Endothelial cell of umbilical vein (primary cell): ENCODE data around the gene KRT37. TPM values are rescaled to one million over a fixed set of nuclear protein-coding genes. Genes with fewer than 3 reads are reported as not detected.

Experiments used
- BruUV-seq: library from RNA; stranded (reverse); fragments of 400-500 nt; replicated peaks from 2 replicates; lab custom pipeline; 2021; lab: Mats Ljungman, UMichigan
- CTCF ChIA-PET: fragments of 300-600, 350-600 bp; sonication (Branson Sonifier 250); formaldehyde crosslinking; loops from one replicate; lab custom pipeline; 2021; ENCODE audit warnings: antibody characterized with exemption, inconsistent platforms; lab: Charles Lee
- POLR2A ChIA-PET: fragments of 300-600, 350-600 bp; sonication (Branson Sonifier 250); formaldehyde crosslinking; loops from one replicate; lab custom pipeline; 2021; ENCODE audit warnings: antibody characterized with exemption, inconsistent platforms; lab: Charles Lee
- DNase-seq: peaks from one replicate; pipeline ENCODE4 v3.0.0-alpha.2; 2011; ENCODE audit warnings: low read depth, low spot score
- FAIRE-seq: peaks from 2 replicates; lab custom pipeline; 2011; peaks lifted over from hg19 to GRCh38; lab: Jason Lieb, UNC
- H2AFZ ChIP-seq: 2 replicates; pipeline ENCODE4 v1.6.0; 2012; ENCODE audit warnings: low read depth, low read length, control low read depth, inconsistent platforms
- H3K27ac ChIP-seq: 2 replicates; pipeline ENCODE4 v1.5.1; 2011; ENCODE audit warnings: low read depth, mild to moderate bottlenecking, control low read depth, low read length, moderate library complexity; ENCODE audit not compliant: insufficient read depth
- H3K27me3 ChIP-seq, 2 experiments: 2 replicates each; pipeline versions ENCODE4 v1.6.0 to v1.6.1; 2011; ENCODE audit warnings: low read length in 2 of 2, mixed read lengths in 1 of 2; ENCODE audit not compliant: control insufficient read depth in 2 of 2, insufficient read depth in 2 of 2
- H3K36me3 ChIP-seq, 2 experiments: 2 replicates in 1 of 2; 3 replicates in 1 of 2; pipeline ENCODE4 v1.5.1; 2011; ENCODE audit warnings: low read length in 2 of 2, mild to moderate bottlenecking in 1 of 2, moderate library complexity in 1 of 2; ENCODE audit not compliant: control insufficient read depth in 2 of 2, insufficient read depth in 2 of 2; ENCODE audit errors: extremely low read depth in 1 of 2
- H3K4me1 ChIP-seq: 3 replicates; pipeline ENCODE4 v1.5.1; 2011; ENCODE audit warnings: mild to moderate bottlenecking, low read length; ENCODE audit not compliant: control insufficient read depth, insufficient read depth; ENCODE audit errors: extremely low read depth
- H3K4me2 ChIP-seq: 2 replicates; pipeline ENCODE4 v1.6.1; 2011; ENCODE audit warnings: low read length, control low read depth, mixed read lengths; ENCODE audit not compliant: insufficient read depth
- H3K4me3 ChIP-seq, 3 experiments: fragments of 200-600 bp in 1 of 3; sonication (generic), shearing (Covaris generic) in 1 of 3; replicated peaks in 1 of 3; 2 replicates each; pipeline ENCODE4 v1.5.1; 2011 to 2016; ENCODE audit warnings: control low read depth in 3 of 3, low read length in 3 of 3, mild to moderate bottlenecking in 2 of 3, inconsistent platforms in 1 of 3, low read depth in 1 of 3, moderate library complexity in 1 of 3; ENCODE audit not compliant: insufficient read depth in 1 of 3
- H3K79me2 ChIP-seq: 2 replicates; pipeline ENCODE4 v1.6.0; 2012; ENCODE audit warnings: low read length, inconsistent platforms; ENCODE audit not compliant: control insufficient read depth, insufficient read depth
- H3K9ac ChIP-seq: replicated peaks from 2 replicates; pipeline ENCODE3; 2011; ENCODE audit warnings: low read length, control low read depth; ENCODE audit not compliant: insufficient read depth; ENCODE audit errors: extremely low read depth
- H3K9me1 ChIP-seq: replicated peaks from 3 replicates; pipeline ENCODE4 v1.6.0; 2011; ENCODE audit warnings: mild to moderate bottlenecking, low read length; ENCODE audit not compliant: control insufficient read depth, insufficient read depth; ENCODE audit errors: extremely low read depth
- H3K9me3 ChIP-seq: replicated peaks from 2 replicates; pipeline ENCODE4 v1.5.1; 2012; ENCODE audit warnings: low read length, inconsistent platforms; ENCODE audit not compliant: control insufficient read depth, insufficient read depth
- H4K20me1 ChIP-seq: replicated peaks from 2 replicates; pipeline ENCODE3; 2011; ENCODE audit warnings: mild to moderate bottlenecking, low read length; ENCODE audit not compliant: control insufficient read depth, insufficient read depth; ENCODE audit errors: extremely low read depth
- CTCF ChIP-seq, 2 donors: IDR thresholded peaks; 1 replicate in 1 of 2; 2 replicates in 1 of 2; pipeline ENCODE4 v1.5.1; 2011; ENCODE audit warnings: low read length in 2 of 2, mild to moderate bottlenecking in 2 of 2, moderate library complexity in 2 of 2, control low read depth in 1 of 2, inconsistent platforms in 1 of 2, low read depth in 1 of 2; ENCODE audit not compliant: insufficient read depth in 1 of 2; ENCODE audit errors: extremely low read depth in 1 of 2
- EZH2 ChIP-seq: IDR thresholded peaks from 2 replicates; pipeline ENCODE4 v1.6.1; 2012; ENCODE audit warnings: borderline replicate concordance, low read depth, mild to moderate bottlenecking, moderate library complexity, low read length, inconsistent platforms; ENCODE audit not compliant: severe bottlenecking
- FOS ChIP-seq: IDR thresholded peaks from 2 replicates; pipeline ENCODE4 v1.6.1; 2011; ENCODE audit warnings: mild to moderate bottlenecking, low read length, moderate library complexity, borderline replicate concordance; ENCODE audit not compliant: insufficient read depth
- GATA2 ChIP-seq: IDR thresholded peaks from 2 replicates; pipeline ENCODE4 v1.7.0; 2011; ENCODE audit warnings: low read depth, mild to moderate bottlenecking, moderate library complexity, mixed read lengths, low read length; ENCODE audit not compliant: insufficient read length, insufficient read depth
- JUN ChIP-seq: IDR thresholded peaks from 2 replicates; pipeline ENCODE4 v1.6.1; 2011; ENCODE audit warnings: borderline replicate concordance, low read depth; ENCODE audit not compliant: insufficient read length, insufficient read depth
- MAX ChIP-seq: IDR thresholded peaks from 2 replicates; pipeline ENCODE4 v1.6.1; 2011; ENCODE audit not compliant: insufficient read depth, insufficient read length
- MYC ChIP-seq: IDR thresholded peaks from one replicate; pipeline ENCODE4 v1.6.1; 2011; ENCODE audit warnings: mild to moderate bottlenecking, low read depth, low read length
- POLR2A ChIP-seq: IDR thresholded peaks from 2 replicates; pipeline ENCODE4 v1.6.1; 2012; ENCODE audit warnings: low read depth, mild to moderate bottlenecking, control low read depth, low read length
- POLR2AphosphoS5 ChIP-seq: IDR thresholded peaks from 2 replicates; pipeline ENCODE4 v1.6.1; 2012; ENCODE audit warnings: low read depth, mild to moderate bottlenecking, control low read depth, low read length, moderate library complexity; ENCODE audit not compliant: insufficient read depth
- dilution Hi-C: fragments of 300-500 bp; cut with MboI; formaldehyde crosslinking; loops from one replicate; pipeline ENCODE4 v1.15.0; 2019; ENCODE audit warnings: low sequenced_read_pairs; ENCODE audit not compliant: extremely low pct_ligation_motif_present
- intact Hi-C: fragments of 100-400 bp; cut with micrococcal nuclease; formaldehyde crosslinking; loops from one replicate; pipeline ENCODE4 v1.10.0; 2022
- polyA plus RNA-seq, 4 experiments: library from polyadenylated mRNA; depleted of rRNA in 3 of 4; stranded (reverse) in 3 of 4; unstranded in 1 of 4; fragments of >200 nt; gene quantifications; 2 replicates each; pipeline versions ENCODE4 v1.2.1 to v1.2.3, GENCODE V29; 2011 to 2012; ENCODE audit warnings: missing spikeins in 1 of 4
- total RNA-seq: library from RNA; stranded (reverse); gene quantifications from 2 replicates; pipeline ENCODE4 v1.2.3, GENCODE V29; 2021

KRT37 gene
- total and polyA plus RNA-seq, 2 donors (not counting 3 experiments of a cell fraction or from before 2014, with no cell fraction given): not detected

GRCh38 chr17:41413353-41413957 lies 10.9 kb downstream of the KRT37 start:
- ChIA-PET CTCF (interaction anchor here (0.7 kb wide), 1 partner anchor 136 kb away, joined by 3 read pairs; no protein-coding TSS in a partner anchor), POLR2A (no interaction called here)
- Histone ChIP-seq H3K27ac (no peak overlapping the region), H2AFZ (no peak overlapping the region), H3K27me3 (peaks cover 0 to 4% of the 10 kb centered on the region in 2 experiments), H3K36me3 (no peaks in the 10 kb centered on the region), H3K9ac (no peak overlapping the region), H3K9me3 (no peaks in the 10 kb centered on the region), H3K9me1 (no peaks in the 10 kb centered on the region), H3K79me2 (no peaks in the 10 kb centered on the region), H3K4me3 (no peak overlapping the region), H3K4me2 (no peak overlapping the region), H4K20me1 (no peaks in the 10 kb centered on the region), H3K4me1 (no peaks in the 10 kb centered on the region)
- no peak for TF ChIP-seq JUN
- TF ChIP-seq POLR2A: no peak
- no peak for TF ChIP-seq POLR2AphosphoS5
- TF ChIP-seq GATA2: no peak
- TF ChIP-seq EZH2: no peak
- no peak for TF ChIP-seq MYC
- TF ChIP-seq FOS: no peak
- TF ChIP-seq MAX: no peak
- no peak for TF ChIP-seq CTCF (IDR thresholded peaks at IDR 0.05; ENCODE audit: extremely low read depth in 1 of 2, insufficient read depth in 1 of 2, low read depth in 1 of 2, low read length in 2 of 2)
- dilution Hi-C loops (no loop called here), intact Hi-C loops (no loop called here)
- no TSS peak for BruUV-seq
- FAIRE-seq: no peak
- DNase-seq: no peak
